ENCODE results near the gene IGF2R. TPM values are rescaled to one million over a fixed set of nuclear protein-coding genes. Genes with fewer than 3 reads are reported as not detected.

IGF2R gene
- 27.6 to 33.4 TPM (median 31.3 TPM) in 5 replicates for total RNA-seq (2022; extraction: Qiagen RNA extraction)

GRCh38 chr6:159968295-159969203 is at the start of gene IGF2R:
Gene IGF2R, plus strand, starts transcription at chr6:159969082. Its CDS starts 165 bp downstream, at chr6:159969247.

GRCh38 chr6:160121558-160121957 is 152.7 kb downstream of the IGF2R start, which contains the start of gene SLC22A1:
Gene SLC22A1, plus strand, starts transcription at chr6:160121815. Its CDS starts 121 bp downstream, at chr6:160121936.

Other genes with a start within 250 kb of the IGF2R start
- 62.6 to 77.9 TPM (median 69.8 TPM) in 5 replicates for gene WTAP, start 241.6 kb upstream of the IGF2R start, total RNA-seq (2022; extraction: Qiagen RNA extraction)
- 24.6 to 29.5 TPM (median 27.0 TPM) in 5 replicates for gene ACAT2, start 207.0 kb upstream of the IGF2R start, total RNA-seq (2022; extraction: Qiagen RNA extraction)
- gene TCP1, start 179.5 kb upstream of the IGF2R start, total RNA-seq (2022; extraction: Qiagen RNA extraction) = 218 to 255 TPM (median 232 TPM) in 5 replicates
- gene MRPL18, start 178.6 kb upstream of the IGF2R start, total RNA-seq (2022; extraction: Qiagen RNA extraction) = 84.9 to 103 TPM (median 90.6 TPM) in 5 replicates
- 0.06 to 0.13 TPM (median 0.07 TPM) in 5 replicates for gene PNLDC1, start 168.8 kb upstream of the IGF2R start, total RNA-seq (2022; extraction: Qiagen RNA extraction)
- not detected in 5 replicates for gene MAS1, start 78.1 kb upstream of the IGF2R start, total RNA-seq (2022; extraction: Qiagen RNA extraction)
- gene SLC22A1, start 152.7 kb downstream of the IGF2R start, total RNA-seq (2022; extraction: Qiagen RNA extraction) = 0.88 to 4.1 TPM (median 1.9 TPM) in 5 replicates